Vagina (tissue), 2 donors: ENCODE measurements around the gene ACTR3C.

ENCODE experiments used
- POLR2A ChIP-seq, 2 donors: fragments of 450-650 bp; IDR thresholded peaks; one replicate each; pipeline ENCODE4 v1.6.1; 2017; ENCODE audit warnings: antibody characterized with exemption in 2 of 2, mild to moderate bottlenecking in 2 of 2, moderate library complexity in 2 of 2
- TF ChIP-seq, protein P1 (sequence below), 3 experiments: fragments of 450-650 bp in 2 of 3; fragments of 200-600 bp in 1 of 3; sonication (generic) in 1 of 3; IDR thresholded peaks; one replicate each; pipeline ENCODE4 v1.5.1; 2017 to 2019; ENCODE audit warnings: antibody characterized with exemption in 3 of 3, mild to moderate bottlenecking in 2 of 3, moderate library complexity in 2 of 3

DNA sequence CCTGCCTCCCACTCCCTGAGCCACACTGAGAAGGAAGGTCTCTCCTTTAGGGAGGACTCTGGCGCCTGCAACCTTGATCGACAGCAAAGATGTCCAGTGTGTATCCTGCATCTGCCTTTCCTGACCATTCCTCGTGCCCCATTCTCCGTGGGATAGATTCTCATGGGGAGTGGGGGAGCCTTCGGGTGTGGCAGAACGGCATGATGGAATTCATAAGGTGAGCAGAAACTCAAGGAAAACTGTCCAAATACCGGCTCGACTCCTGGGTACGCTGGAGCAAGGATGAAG, 18.7 kb upstream of the ACTR3C start:
- TF ChIP-seq, protein P1, sequence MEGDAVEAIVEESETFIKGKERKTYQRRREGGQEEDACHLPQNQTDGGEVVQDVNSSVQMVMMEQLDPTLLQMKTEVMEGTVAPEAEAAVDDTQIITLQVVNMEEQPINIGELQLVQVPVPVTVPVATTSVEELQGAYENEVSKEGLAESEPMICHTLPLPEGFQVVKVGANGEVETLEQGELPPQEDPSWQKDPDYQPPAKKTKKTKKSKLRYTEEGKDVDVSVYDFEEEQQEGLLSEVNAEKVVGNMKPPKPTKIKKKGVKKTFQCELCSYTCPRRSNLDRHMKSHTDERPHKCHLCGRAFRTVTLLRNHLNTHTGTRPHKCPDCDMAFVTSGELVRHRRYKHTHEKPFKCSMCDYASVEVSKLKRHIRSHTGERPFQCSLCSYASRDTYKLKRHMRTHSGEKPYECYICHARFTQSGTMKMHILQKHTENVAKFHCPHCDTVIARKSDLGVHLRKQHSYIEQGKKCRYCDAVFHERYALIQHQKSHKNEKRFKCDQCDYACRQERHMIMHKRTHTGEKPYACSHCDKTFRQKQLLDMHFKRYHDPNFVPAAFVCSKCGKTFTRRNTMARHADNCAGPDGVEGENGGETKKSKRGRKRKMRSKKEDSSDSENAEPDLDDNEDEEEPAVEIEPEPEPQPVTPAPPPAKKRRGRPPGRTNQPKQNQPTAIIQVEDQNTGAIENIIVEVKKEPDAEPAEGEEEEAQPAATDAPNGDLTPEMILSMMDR (IDR thresholded peaks at IDR 0.05): no peak
- no peak for TF ChIP-seq POLR2A (IDR thresholded peaks at IDR 0.05)
